Gastrocnemius medialis (tissue), 4 donors: ENCODE results near the gene TBL1XR1. TPM values are rescaled to one million over a fixed set of nuclear protein-coding genes. Genes with fewer than 3 reads are reported as not detected.

Experiments used
- ATAC-seq, 2 donors: fragments of 150-250 bp; one replicate each; pipeline ENCODE4 v1.9.1; 2016
- DNase-seq, 2 donors: peaks; one replicate each; pipeline ENCODE4 v3.0.0-alpha.2; 2019
- H3K27ac ChIP-seq, 4 donors: fragments of 200-600 bp; sonication (generic); 1 replicate in 1 of 4; 2 replicates in 3 of 4; pipeline ENCODE4 v1.5.1; 2016 to 2018; ENCODE audit warnings: mild to moderate bottlenecking in 2 of 4, moderate library complexity in 1 of 4
- H3K27me3 ChIP-seq, 3 donors: fragments of 200-600 bp; sonication (generic) in 2 of 3; 1 replicate in 1 of 3; 2 replicates in 2 of 3; pipeline versions ENCODE4 v1.5.1 to v1.6.0; 2016 to 2019; ENCODE audit warnings: mild to moderate bottlenecking in 1 of 3, moderate library complexity in 1 of 3
- H3K36me3 ChIP-seq, 2 donors: fragments of 200-600 bp; sonication (generic) in 1 of 2; one replicate each; pipeline ENCODE4 v1.5.1; 2017 to 2018
- H3K4me1 ChIP-seq, 2 donors: fragments of 200-600 bp; sonication (generic) in 1 of 2; one replicate each; pipeline ENCODE4 v1.5.1; 2016 to 2017; ENCODE audit warnings: mild to moderate bottlenecking in 2 of 2
- H3K4me3 ChIP-seq, 4 donors: fragments of 200-600 bp; sonication (generic) in 3 of 4; 1 replicate in 1 of 4; 2 replicates in 3 of 4; pipeline ENCODE4 v1.5.1; 2016 to 2019; ENCODE audit warnings: mild to moderate bottlenecking in 2 of 4
- H3K9me3 ChIP-seq, 3 donors: fragments of 200-600 bp; sonication (generic) in 2 of 3; 1 replicate in 1 of 3; 2 replicates in 2 of 3; pipeline ENCODE4 v1.5.1; 2016 to 2019
- CTCF ChIP-seq, 5 experiments: fragments of 450-650 bp in 3 of 5; fragments of 200-600 bp in 2 of 5; sonication (generic) in 2 of 5; IDR thresholded peaks in 4 of 5; conservative IDR thresholded peaks in 1 of 5; 1 replicate in 4 of 5; 2 replicates in 1 of 5; pipeline ENCODE4 v1.5.1; 2016 to 2019; ENCODE audit warnings: antibody characterized with exemption in 5 of 5, mild to moderate bottlenecking in 3 of 5, moderate library complexity in 3 of 5
- POLR2A ChIP-seq, 2 donors: fragments of 450-650 bp; IDR thresholded peaks; one replicate each; pipeline ENCODE4 v1.6.1; 2017; ENCODE audit warnings: antibody characterized with exemption in 2 of 2, mild to moderate bottlenecking in 2 of 2, moderate library complexity in 2 of 2
- in situ Hi-C, 4 donors: fragments of 200-750 bp; cut with MboI; loops; one replicate each; pipeline versions ENCODE4 v1.15.0 to v1.8.0; 2017; ENCODE audit warnings: low sequenced_read_pairs in 4 of 4
- intact Hi-C: fragments of 100-400 bp; cut with DNase I; formaldehyde crosslinking; loops from one replicate; pipeline ENCODE4 v1.15.1; 2023; ENCODE audit warnings: low total_unique reads
- total RNA-seq, 4 donors: library from RNA; depleted of rRNA; stranded (reverse); fragments of >200 nt; gene quantifications; one replicate each; pipeline versions ENCODE4 v1.1.0 to v1.2.3, GENCODE V29; 2016

TBL1XR1 gene
- total RNA-seq, 4 donors from 2014 or later = 35.9 to 77.8 (median 49.2) TPM

GRCh38 chr3:177177749-177178221, 19.5 kb downstream of the TBL1XR1 start:
- Histone ChIP-seq H3K36me3 (no peaks in the 10 kb centered on the region), H3K9me3 (no peaks in the 10 kb centered on the region), H3K27me3 (no peaks in the 10 kb centered on the region), H3K4me3 (no peak overlapping the region), H3K4me1 (peaks cover 39 to 46% of the 10 kb centered on the region in 2 donors), H3K27ac (peak overlapping the region in 2 of 4 donors; percentile 11 to 43)
- ATAC-seq = no peak
- TF ChIP-seq POLR2A (IDR thresholded peaks at IDR 0.05) = no peak
- TF ChIP-seq CTCF (IDR thresholded peaks at IDR 0.05 in 4 of 5, conservative IDR thresholded peaks at IDR 0.05 in 1 of 5) = no peak
- no peak for DNase-seq
- in situ Hi-C loops = loop anchor here in 3 of 4 donors (25.0 kb wide), 2 partner anchors 115 to 285 kb away; no protein-coding TSS in a partner anchor
- intact Hi-C loops = no loop called here

- Histone ChIP-seq H3K4me3 (no peak overlapping the region), H3K9me3 (no peaks in the 10 kb centered on the region), H3K27me3 (no peaks in the 10 kb centered on the region), H3K36me3 (no peaks in the 10 kb centered on the region), H3K4me1 (peaks cover 44 to 45% of the 10 kb centered on the region in 2 donors), H3K27ac (peak overlapping the region in 1 of 4 donors; percentile 48)
- TF ChIP-seq CTCF (IDR thresholded peaks at IDR 0.05 in 4 of 5, conservative IDR thresholded peaks at IDR 0.05 in 1 of 5) = no peak
- no peak for TF ChIP-seq POLR2A (IDR thresholded peaks at IDR 0.05)
- no peak for DNase-seq
- intact Hi-C loops (no loop called here), in situ Hi-C loops (loop anchor here in 3 of 4 donors (25.0 kb wide), 2 partner anchors 112 to 288 kb away; no protein-coding TSS in a partner anchor)
- ATAC-seq = peak in 1 of 2 donors; percentile 58
These were observed 22.6 kb downstream of the TBL1XR1 start for GRCh38 chr3:177174607-177175170.

- Histone ChIP-seq H3K36me3 (no peaks in the 10 kb centered on the region), H3K27ac (no peak overlapping the region), H3K9me3 (no peaks in the 10 kb centered on the region), H3K4me3 (no peak overlapping the region), H3K27me3 (no peaks in the 10 kb centered on the region), H3K4me1 (peaks cover 35 to 46% of the 10 kb centered on the region in 2 donors)
- no peak for DNase-seq
- TF ChIP-seq POLR2A (IDR thresholded peaks at IDR 0.05) = no peak
- no peak for TF ChIP-seq CTCF (IDR thresholded peaks at IDR 0.05 in 4 of 5, conservative IDR thresholded peaks at IDR 0.05 in 1 of 5)
- in situ Hi-C loops (no loop called here), intact Hi-C loops (no loop called here)
- no peak for ATAC-seq
These were observed 27.2 kb downstream of the TBL1XR1 start for GRCh38 chr3:177169936-177170722.

GRCh38 chr3:177168431-177168830, 28.9 kb downstream of the TBL1XR1 start:
- no peak overlapping the region for H3K27ac ChIP-seq
- no peak overlapping the region for H3K4me3 ChIP-seq
- in situ Hi-C loops (no loop called here), intact Hi-C loops (no loop called here)
- peaks cover 20 to 31% of the 10 kb centered on the region in 2 donors for H3K4me1 ChIP-seq
- H3K27me3 ChIP-seq = no peaks in the 10 kb centered on the region
- no peak for TF ChIP-seq CTCF (IDR thresholded peaks at IDR 0.05 in 4 of 5, conservative IDR thresholded peaks at IDR 0.05 in 1 of 5)
- no peak for TF ChIP-seq POLR2A (IDR thresholded peaks at IDR 0.05)
- H3K9me3 ChIP-seq = no peaks in the 10 kb centered on the region
- no peaks in the 10 kb centered on the region for H3K36me3 ChIP-seq
- no peak for DNase-seq
- no peak for ATAC-seq
